Measurements from ENCODE around the gene GRP. TPM values are rescaled to one million over a fixed set of nuclear protein-coding genes. Genes with fewer than 3 reads are reported as not detected.

The GRP gene
- total RNA-seq, 1 experiment from 2014 or later = not detected

GRCh38 chr18:59229701-59230443, 9.9 kb downstream of the GRP start:
- Histone ChIP-seq H3K27me3 (ENCODE audit: insufficient read depth, low read length) (no peaks in the 10 kb centered on the region), H2AFZ (ENCODE audit: low read length) (no peak overlapping the region), H3K18ac (ENCODE audit: insufficient read length, low read depth, low read length) (no peak overlapping the region), H3K23ac (ENCODE audit: insufficient read length, low read depth, low read length) (no peak overlapping the region), H2AK5ac (ENCODE audit: insufficient read length, low read length) (no peak overlapping the region), H3K79me1 (ENCODE audit: insufficient read depth, low read depth, low read length, poor library complexity, severe bottlenecking) (no peaks in the 10 kb centered on the region), H3K27ac (ENCODE audit: insufficient read length, low read depth, low read length) (no peak overlapping the region), H3K56ac (ENCODE audit: insufficient read length, low read depth, low read length) (no peak overlapping the region), H2BK120ac (ENCODE audit: low read depth, low read length, poor library complexity, severe bottlenecking) (no peak overlapping the region), H2BK20ac (ENCODE audit: low read depth, low read length, poor library complexity, severe bottlenecking) (no peak overlapping the region), H3K9ac (ENCODE audit: extremely low read depth, insufficient read length, low read length) (no peak overlapping the region), H3K4me2 (ENCODE audit: insufficient read depth, insufficient read length, low read length) (no peak overlapping the region), H4K5ac (ENCODE audit: insufficient read length, low read depth, low read length) (no peak overlapping the region), H3K14ac (ENCODE audit: insufficient read depth, low read length) (no peak overlapping the region), H3K9me3 (ENCODE audit: control insufficient read depth, low read depth, low read length) (no peaks in the 10 kb centered on the region), H3T11ph (ENCODE audit: low read length) (no peak overlapping the region), H4K91ac (ENCODE audit: insufficient read length, low read depth, low read length) (no peak overlapping the region), H2BK15ac (ENCODE audit: low read depth, low read length) (no peak overlapping the region), H2BK5ac (ENCODE audit: insufficient read length, low read length) (no peak overlapping the region), H3K4me1 (ENCODE audit: insufficient read depth, low read length) (no peaks in the 10 kb centered on the region), H2BK12ac (ENCODE audit: insufficient read length, low read depth, low read length) (no peak overlapping the region), H3K4ac (ENCODE audit: low read depth, low read length) (no peak overlapping the region), H3K23me2 (ENCODE audit: insufficient read length, low read depth, low read length, poor library complexity, severe bottlenecking) (no peaks in the 10 kb centered on the region), H4K8ac (replicated peaks; ENCODE audit: insufficient read length, low read depth, low read length) (no peak overlapping the region), H4K20me1 (ENCODE audit: control insufficient read depth, insufficient read depth, insufficient read length) (no peaks in the 10 kb centered on the region), H3K79me2 (ENCODE audit: insufficient read depth, low read length) (no peaks in the 10 kb centered on the region)
- Mint-ChIP-seq H3K9me3 (peaks cover 0 to 2% of the 10 kb centered on the region in 2 experiments; a peak in 1 of 5 replicates), H3K4me3 (no peak overlapping the region), H3K27ac (no peak overlapping the region), H3K27me3 (ENCODE audit: low read depth) (peaks cover 69% of the 10 kb centered on the region), H3K36me3 (ENCODE audit: insufficient read depth in 1 of 3, low read depth in 3 of 3) (no peaks in the 10 kb centered on the region), H3K4me1 (peaks cover 2% of the 10 kb centered on the region in 2 experiments; a peak in 1 of 4 replicates)
- WGBS (ENCODE audit: extremely low coverage, insufficient read length, low lambda C conversion rate) = no CpG with 5 or more reads among the region's 6 CpGs
- no peak for TF ChIP-seq CTCF (conservative IDR thresholded peaks at IDR 0.05)
- DNase-seq = no peak

All from H9 (cell line).